Measurements from ENCODE around the gene DPP8.

DNA sequence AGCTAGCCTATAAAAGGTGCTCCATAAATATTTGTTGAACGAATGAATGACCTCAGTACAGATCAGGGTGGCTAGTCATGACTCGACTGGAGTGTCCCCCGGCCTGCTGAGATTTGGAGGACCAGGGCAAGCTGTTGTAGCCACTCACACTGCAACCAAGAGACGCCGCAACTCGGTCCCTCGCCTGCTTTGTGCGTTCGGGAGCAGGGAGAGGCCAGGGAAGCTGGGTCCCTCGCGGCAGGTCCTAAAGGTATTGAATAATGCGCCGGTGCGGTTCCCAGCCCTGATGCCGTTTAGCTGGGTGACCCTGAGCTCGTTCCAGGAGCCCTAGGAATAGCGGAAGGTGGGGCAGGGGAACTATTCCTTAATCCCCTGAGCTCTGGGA lies 96.5 kb downstream of the DPP8 start:
- TF ChIP-seq, protein P1, sequence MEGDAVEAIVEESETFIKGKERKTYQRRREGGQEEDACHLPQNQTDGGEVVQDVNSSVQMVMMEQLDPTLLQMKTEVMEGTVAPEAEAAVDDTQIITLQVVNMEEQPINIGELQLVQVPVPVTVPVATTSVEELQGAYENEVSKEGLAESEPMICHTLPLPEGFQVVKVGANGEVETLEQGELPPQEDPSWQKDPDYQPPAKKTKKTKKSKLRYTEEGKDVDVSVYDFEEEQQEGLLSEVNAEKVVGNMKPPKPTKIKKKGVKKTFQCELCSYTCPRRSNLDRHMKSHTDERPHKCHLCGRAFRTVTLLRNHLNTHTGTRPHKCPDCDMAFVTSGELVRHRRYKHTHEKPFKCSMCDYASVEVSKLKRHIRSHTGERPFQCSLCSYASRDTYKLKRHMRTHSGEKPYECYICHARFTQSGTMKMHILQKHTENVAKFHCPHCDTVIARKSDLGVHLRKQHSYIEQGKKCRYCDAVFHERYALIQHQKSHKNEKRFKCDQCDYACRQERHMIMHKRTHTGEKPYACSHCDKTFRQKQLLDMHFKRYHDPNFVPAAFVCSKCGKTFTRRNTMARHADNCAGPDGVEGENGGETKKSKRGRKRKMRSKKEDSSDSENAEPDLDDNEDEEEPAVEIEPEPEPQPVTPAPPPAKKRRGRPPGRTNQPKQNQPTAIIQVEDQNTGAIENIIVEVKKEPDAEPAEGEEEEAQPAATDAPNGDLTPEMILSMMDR (conservative IDR thresholded peaks at IDR 0.05) = no peak
- no peak for TF ChIP-seq EZH2 (IDR thresholded peaks at IDR 0.05; ENCODE audit: low read depth)

Measured in PC-9 (cell line).